GM10266 (cell line): ENCODE data around the gene RIMBP2.
A peak's percentile ranks its signal among the peaks of the same experiment; 100 is the strongest.
"Not testable (repeated sequence)": the region's sequence is repeated elsewhere in the genome, so short reads cannot be mapped to it uniquely, and the experiment has no call there.

Source experiments
- DNase-seq: peaks from one replicate; pipeline ENCODE4 v3.0.0; 2012; ENCODE audit errors: extremely low spot score
- CTCF ChIP-seq: IDR thresholded peaks from 2 replicates; pipeline ENCODE4 v1.5.1; 2012; ENCODE audit warnings: mild to moderate bottlenecking, low read depth; ENCODE audit not compliant: control insufficient read depth, insufficient read depth; ENCODE audit errors: missing control alignments

The RIMBP2 gene

DNA sequence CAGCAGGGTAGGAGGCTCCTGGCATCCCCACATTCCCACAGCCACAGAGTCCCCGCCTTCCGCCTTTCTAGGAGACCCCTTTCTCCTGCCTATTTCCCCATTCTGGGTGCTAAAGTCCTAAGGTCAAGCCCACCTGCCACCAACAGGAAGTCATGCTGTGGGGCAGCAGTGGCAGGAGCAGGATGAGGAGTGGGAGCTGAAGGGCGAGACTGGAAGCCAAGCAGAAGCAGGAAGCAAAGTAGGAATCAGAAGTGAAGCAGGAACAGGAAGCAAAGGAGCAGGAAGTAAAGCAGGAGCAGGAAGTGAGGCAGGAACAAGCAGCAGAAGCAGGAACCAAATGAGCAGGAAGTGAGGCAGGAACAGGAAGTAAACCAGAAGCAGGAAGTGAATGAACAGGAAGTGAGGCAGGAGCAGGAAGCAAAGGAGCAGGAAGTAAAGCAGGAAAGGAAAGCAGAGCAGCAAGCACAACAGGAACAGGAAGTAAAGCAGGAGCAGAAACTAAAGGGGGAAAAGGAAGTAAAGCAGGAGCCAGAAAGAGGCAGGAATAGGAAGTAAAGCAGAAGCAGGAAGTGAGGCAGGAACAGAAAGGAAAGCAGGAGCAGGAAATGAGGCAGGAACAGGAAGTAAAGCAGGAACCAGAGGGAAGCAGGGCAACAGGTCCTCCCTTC, 38.3 kb upstream of the RIMBP2 start:
- TF ChIP-seq CTCF, result no peak
- no peak for DNase-seq

- no peak for TF ChIP-seq CTCF
- DNase-seq, result no peak
Measured at GRCh38 chr12:130752692-130753230, 36.7 kb upstream of the RIMBP2 start.

- not testable (repeated sequence) for DNase-seq
Measured at GRCh38 chr12:130752037-130752436, 35.9 kb upstream of the RIMBP2 start.

- DNase-seq, result no peak
- no peak for TF ChIP-seq CTCF
Measured at GRCh38 chr12:130748786-130749185, 32.7 kb upstream of the RIMBP2 start.

DNA sequence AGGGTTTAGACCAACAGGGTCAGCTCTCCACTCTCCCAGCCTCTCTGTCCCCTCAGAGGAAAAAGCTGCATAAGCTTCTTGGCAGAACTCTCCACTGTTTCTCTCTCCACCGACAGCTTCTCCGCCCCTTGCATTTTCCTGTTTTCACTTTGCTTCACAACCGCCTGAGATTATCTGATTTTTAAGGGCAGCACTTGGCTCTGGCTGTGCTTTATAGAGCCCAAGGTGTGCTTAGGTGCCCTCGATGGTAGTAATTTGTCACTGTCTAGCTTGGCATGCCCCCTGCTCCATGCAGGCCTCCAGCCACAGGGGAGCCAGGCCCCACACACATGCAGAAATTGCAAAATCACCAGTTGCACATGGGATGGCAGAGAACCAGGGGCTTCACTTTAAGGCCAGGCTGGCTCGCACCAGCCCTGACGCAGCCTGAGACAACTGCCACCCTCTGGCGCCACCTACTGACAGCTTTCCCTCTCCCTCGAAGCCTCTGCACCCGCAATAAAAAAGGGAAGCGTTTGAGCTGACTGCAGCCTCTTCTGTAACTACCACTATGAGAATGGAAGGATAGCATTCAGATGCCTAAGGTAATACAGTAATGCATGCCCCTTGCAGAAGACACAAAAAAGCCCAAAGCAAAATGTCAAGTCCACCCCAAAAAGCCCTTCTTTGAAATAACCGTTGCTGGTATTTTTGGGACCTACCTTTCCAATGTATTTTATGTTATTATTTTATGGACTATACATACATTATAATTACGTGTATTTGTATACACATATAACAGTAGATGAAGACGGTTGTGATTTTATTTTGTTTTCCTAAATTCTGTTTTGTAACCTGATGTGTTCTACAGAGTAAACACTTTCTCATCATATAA, 32.0 kb upstream of the RIMBP2 start:
- peak; percentile 71 for DNase-seq
- peak; percentile 93 for TF ChIP-seq CTCF

DNA sequence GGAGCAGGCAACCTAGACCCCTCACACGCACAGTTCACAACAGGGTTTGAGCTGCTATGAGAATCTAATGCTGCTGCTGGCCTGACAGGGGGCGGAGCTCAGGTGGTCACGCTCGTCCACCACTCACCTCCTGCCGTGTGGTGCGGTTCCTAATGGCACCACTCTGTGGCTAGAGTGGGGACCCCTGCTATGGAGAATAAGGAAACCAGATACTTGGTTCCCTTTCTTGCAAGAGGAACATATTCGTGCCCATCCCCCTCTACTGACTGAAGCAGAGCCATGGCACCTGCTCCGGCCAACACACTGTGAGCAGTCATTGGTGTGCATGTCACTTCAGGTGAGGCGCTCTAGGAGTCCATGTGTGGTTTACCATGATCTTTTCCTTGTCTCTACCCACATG, 30.4 kb upstream of the RIMBP2 start:
- TF ChIP-seq CTCF, result no peak
- DNase-seq, result no peak

DNA sequence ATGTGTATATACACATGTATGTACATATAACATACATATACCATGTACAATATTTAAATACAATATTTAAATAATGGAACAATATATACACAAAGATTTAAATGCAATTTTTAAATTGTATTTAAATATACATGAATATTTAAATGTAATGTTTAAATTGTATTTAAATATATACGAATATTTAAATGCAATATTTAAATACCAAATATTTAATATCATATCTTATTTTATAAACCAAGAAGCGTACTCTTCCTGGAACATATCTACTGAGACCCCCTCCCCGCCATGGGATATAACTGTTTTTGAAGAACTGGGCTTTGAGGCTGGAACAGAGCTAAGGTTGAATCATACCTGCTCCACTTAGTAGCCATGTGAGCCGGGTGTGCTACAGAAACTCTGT, 29.8 kb upstream of the RIMBP2 start:
- no peak for DNase-seq
- no peak for TF ChIP-seq CTCF
